Prostate gland (tissue), 2 donors: ENCODE measurements around the gene RALY.

ENCODE experiments used
- POLR2A ChIP-seq: fragments of 450-650 bp; IDR thresholded peaks from one replicate; pipeline ENCODE4 v1.6.1; 2016; ENCODE audit warnings: antibody characterized with exemption, mild to moderate bottlenecking
- POLR2AphosphoS5 ChIP-seq: sonication (generic); formaldehyde crosslinking; IDR thresholded peaks from one replicate; pipeline ENCODE4 v1.6.1; 2017; ENCODE audit warnings: antibody characterized with exemption
- TF ChIP-seq, protein P1 (sequence below), 4 experiments: fragments of 200-600 bp in 2 of 4; fragments of 450-650 bp in 2 of 4; sonication (generic) in 2 of 4; IDR thresholded peaks; 1 replicate in 3 of 4; 2 replicates in 1 of 4; pipeline ENCODE4 v1.5.1; 2016 to 2019; ENCODE audit warnings: antibody characterized with exemption in 4 of 4, mild to moderate bottlenecking in 2 of 4, moderate library complexity in 2 of 4

DNA sequence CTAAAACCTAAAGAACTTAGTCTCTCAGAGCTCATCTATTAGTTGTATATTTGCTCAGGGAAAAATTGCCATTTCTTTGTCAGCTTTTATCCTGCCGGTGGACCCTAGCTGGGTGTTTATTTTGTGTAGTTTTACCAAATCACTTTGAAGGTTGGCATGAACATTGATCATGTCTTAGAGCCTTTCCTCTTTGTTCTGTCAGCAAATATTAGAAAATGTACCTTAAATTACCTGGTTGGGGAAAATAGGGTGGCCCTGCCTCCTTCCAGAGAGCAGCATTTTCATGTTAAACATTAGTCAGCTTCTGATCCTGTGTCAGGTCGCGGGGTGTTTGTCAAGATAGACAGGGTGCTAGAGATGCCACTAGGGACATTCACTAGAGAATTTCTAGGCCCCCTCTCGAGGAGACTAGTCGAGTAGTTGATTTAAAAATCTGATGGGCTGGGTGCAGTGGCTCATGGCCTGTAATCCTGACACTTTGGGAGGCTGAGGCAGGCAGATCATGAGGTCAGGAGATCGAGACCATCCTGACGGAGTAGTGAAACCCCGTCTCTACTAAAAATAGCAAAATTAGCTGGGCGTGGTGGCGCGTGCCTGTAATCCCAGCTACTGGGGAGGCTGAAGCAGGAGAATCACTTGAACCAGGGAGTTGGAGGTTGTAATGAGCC lies 11.2 kb downstream of the RALY start:
- TF ChIP-seq, protein P1, sequence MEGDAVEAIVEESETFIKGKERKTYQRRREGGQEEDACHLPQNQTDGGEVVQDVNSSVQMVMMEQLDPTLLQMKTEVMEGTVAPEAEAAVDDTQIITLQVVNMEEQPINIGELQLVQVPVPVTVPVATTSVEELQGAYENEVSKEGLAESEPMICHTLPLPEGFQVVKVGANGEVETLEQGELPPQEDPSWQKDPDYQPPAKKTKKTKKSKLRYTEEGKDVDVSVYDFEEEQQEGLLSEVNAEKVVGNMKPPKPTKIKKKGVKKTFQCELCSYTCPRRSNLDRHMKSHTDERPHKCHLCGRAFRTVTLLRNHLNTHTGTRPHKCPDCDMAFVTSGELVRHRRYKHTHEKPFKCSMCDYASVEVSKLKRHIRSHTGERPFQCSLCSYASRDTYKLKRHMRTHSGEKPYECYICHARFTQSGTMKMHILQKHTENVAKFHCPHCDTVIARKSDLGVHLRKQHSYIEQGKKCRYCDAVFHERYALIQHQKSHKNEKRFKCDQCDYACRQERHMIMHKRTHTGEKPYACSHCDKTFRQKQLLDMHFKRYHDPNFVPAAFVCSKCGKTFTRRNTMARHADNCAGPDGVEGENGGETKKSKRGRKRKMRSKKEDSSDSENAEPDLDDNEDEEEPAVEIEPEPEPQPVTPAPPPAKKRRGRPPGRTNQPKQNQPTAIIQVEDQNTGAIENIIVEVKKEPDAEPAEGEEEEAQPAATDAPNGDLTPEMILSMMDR (IDR thresholded peaks at IDR 0.05): no peak
- no peak for TF ChIP-seq POLR2AphosphoS5
- no peak for TF ChIP-seq POLR2A
